Measurements from ENCODE around the gene TIAM2.

- TF ChIP-seq, protein P1, sequence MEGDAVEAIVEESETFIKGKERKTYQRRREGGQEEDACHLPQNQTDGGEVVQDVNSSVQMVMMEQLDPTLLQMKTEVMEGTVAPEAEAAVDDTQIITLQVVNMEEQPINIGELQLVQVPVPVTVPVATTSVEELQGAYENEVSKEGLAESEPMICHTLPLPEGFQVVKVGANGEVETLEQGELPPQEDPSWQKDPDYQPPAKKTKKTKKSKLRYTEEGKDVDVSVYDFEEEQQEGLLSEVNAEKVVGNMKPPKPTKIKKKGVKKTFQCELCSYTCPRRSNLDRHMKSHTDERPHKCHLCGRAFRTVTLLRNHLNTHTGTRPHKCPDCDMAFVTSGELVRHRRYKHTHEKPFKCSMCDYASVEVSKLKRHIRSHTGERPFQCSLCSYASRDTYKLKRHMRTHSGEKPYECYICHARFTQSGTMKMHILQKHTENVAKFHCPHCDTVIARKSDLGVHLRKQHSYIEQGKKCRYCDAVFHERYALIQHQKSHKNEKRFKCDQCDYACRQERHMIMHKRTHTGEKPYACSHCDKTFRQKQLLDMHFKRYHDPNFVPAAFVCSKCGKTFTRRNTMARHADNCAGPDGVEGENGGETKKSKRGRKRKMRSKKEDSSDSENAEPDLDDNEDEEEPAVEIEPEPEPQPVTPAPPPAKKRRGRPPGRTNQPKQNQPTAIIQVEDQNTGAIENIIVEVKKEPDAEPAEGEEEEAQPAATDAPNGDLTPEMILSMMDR (IDR thresholded peaks at IDR 0.05; ENCODE audit: low read length), result no peak
- TF ChIP-seq EZH2phosphoT487 (IDR thresholded peaks at IDR 0.05; ENCODE audit: low read length), result no peak
Measured at GRCh38 chr6:155116571-155116910, 121.4 kb downstream of the TIAM2 start.

All from MM.1S (cell line).